Activated naive CD8-positive, alpha-beta T cell treated with anti-CD3 and anti-CD28 coated beads, Interleukin-2, amount 10 ng/mL, durations not matched to agents 7 days and 5 days (primary cell): Measurements from ENCODE around the gene PDE3A. TPM values are rescaled to one million over a fixed set of nuclear protein-coding genes. Genes with fewer than 3 reads are reported as not detected.
"Not testable (repeated sequence)": the region's sequence is repeated elsewhere in the genome, so short reads cannot be mapped to it uniquely, and the experiment has no call there.

ENCODE experiments used
- ATAC-seq: fragments of 150-1000 bp; cut with Tn5 transposase; one replicate; pipeline ENCODE4 v1.10.0; 2021; ENCODE audit warnings: low read depth, moderate library complexity
- POLR2A ChIA-PET: fragments of 350-600 bp; sonication (Branson Sonifier 250); formaldehyde crosslinking; loops from one replicate; lab custom pipeline; 2021; ENCODE audit warnings: antibody characterized with exemption; lab: Charles Lee
- DNase-seq: peaks from one replicate; pipeline ENCODE4 v3.0.0; 2021
- H3K27ac Mint-ChIP-seq: one replicate; pipeline ENCODE4 v1.8.0; 2022; ENCODE audit warnings: mild to moderate bottlenecking, mixed read lengths
- H3K27me3 Mint-ChIP-seq: one replicate; pipeline ENCODE4 v1.8.0; 2022; ENCODE audit warnings: mild to moderate bottlenecking, moderate library complexity, mixed read lengths
- H3K36me3 Mint-ChIP-seq: one replicate; pipeline ENCODE4 v1.8.0; 2021; ENCODE audit warnings: mild to moderate bottlenecking, mixed read lengths
- H3K4me1 Mint-ChIP-seq: one replicate; pipeline ENCODE4 v1.8.0; 2021; ENCODE audit warnings: mixed read lengths
- H3K4me3 Mint-ChIP-seq: one replicate; pipeline ENCODE4 v1.8.0; 2022; ENCODE audit warnings: mild to moderate bottlenecking, moderate library complexity, mixed read lengths
- H3K9me3 Mint-ChIP-seq: one replicate; pipeline ENCODE4 v1.8.0; 2021; ENCODE audit warnings: mixed read lengths
- total RNA-seq, 2 experiments: library from RNA; stranded (reverse); gene quantifications; one replicate each; pipeline ENCODE4 v1.2.3, GENCODE V29; 2021

PDE3A gene
- total RNA-seq, 2 experiments from 2014 or later = not detected

- POLR2A ChIA-PET = no interaction called here
- no peak overlapping the region for H3K27ac Mint-ChIP-seq
- ATAC-seq (no peak), DNase-seq (no peak)
- no peaks in the 10 kb centered on the region for H3K27me3 Mint-ChIP-seq
- no peak overlapping the region for H3K4me3 Mint-ChIP-seq
- H3K36me3 Mint-ChIP-seq = no peaks in the 10 kb centered on the region
- H3K4me1 Mint-ChIP-seq = no peaks in the 10 kb centered on the region
- H3K9me3 Mint-ChIP-seq = no peaks in the 10 kb centered on the region
These were observed 217.6 kb downstream of the PDE3A start for GRCh38 chr12:20585913-20586312.

- Mint-ChIP-seq H3K27ac (no peak overlapping the region), H3K9me3 (no peaks in the 10 kb centered on the region), H3K36me3 (no peaks in the 10 kb centered on the region), H3K4me1 (no peaks in the 10 kb centered on the region), H3K4me3 (no peak overlapping the region), H3K27me3 (no peaks in the 10 kb centered on the region)
- ATAC-seq (no peak), DNase-seq (no peak)
- POLR2A ChIA-PET = no interaction called here
These were observed 219.7 kb downstream of the PDE3A start for GRCh38 chr12:20588042-20588441.

GRCh38 chr12:20590570-20590969 is 222.2 kb downstream of the PDE3A start:
- no peak overlapping the region for H3K4me3 Mint-ChIP-seq
- POLR2A ChIA-PET = no interaction called here

GRCh38 chr12:20592556-20592955 is 224.2 kb downstream of the PDE3A start:
- no peaks in the 10 kb centered on the region for H3K36me3 Mint-ChIP-seq
- no peaks in the 10 kb centered on the region for H3K4me1 Mint-ChIP-seq
- H3K9me3 Mint-ChIP-seq = no peaks in the 10 kb centered on the region
- no peak overlapping the region for H3K4me3 Mint-ChIP-seq
- DNase-seq (no peak), ATAC-seq (no peak)
- no peaks in the 10 kb centered on the region for H3K27me3 Mint-ChIP-seq
- H3K27ac Mint-ChIP-seq = no peak overlapping the region
- POLR2A ChIA-PET = no interaction called here

More at GRCh38 chr12:20590570-20590969, 222.2 kb downstream of the PDE3A start:
- no peaks in the 10 kb centered on the region for H3K4me1 Mint-ChIP-seq
- H3K27ac Mint-ChIP-seq = no peak overlapping the region
- H3K27me3 Mint-ChIP-seq = no peaks in the 10 kb centered on the region
- ATAC-seq = no peak
- no peak for DNase-seq
- no peaks in the 10 kb centered on the region for H3K36me3 Mint-ChIP-seq
- H3K9me3 Mint-ChIP-seq = no peaks in the 10 kb centered on the region

DNA sequence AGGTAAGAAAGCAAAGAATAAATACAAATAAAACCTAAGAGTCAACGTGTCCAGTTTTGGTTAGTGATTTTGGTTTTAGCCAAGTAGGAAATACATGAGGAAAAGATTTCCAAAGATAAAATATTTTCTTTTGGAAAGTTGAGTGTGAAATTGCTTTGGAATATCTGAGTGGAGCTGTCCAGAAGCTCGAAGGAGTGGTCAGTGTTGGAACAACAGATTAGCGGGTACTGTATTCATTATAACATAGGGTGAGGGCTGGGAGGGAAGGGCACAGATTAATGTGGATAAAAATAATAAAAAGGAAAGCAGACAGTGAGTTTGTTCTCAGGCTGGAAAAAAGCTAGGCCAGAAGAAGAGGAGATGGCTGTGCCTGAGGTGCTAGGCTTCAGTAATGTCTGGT is 225.3 kb downstream of the PDE3A start:
- no peak overlapping the region for H3K27ac Mint-ChIP-seq
- H3K9me3 Mint-ChIP-seq = no peaks in the 10 kb centered on the region
- POLR2A ChIA-PET = interaction anchor here (0.7 kb wide), 1 partner anchor 804 kb away, joined by 3 read pairs; no protein-coding TSS in a partner anchor
- no peak for ATAC-seq
- H3K36me3 Mint-ChIP-seq = no peaks in the 10 kb centered on the region
- no peaks in the 10 kb centered on the region for H3K4me1 Mint-ChIP-seq
- H3K4me3 Mint-ChIP-seq = no peak overlapping the region
- no peak for DNase-seq
- no peaks in the 10 kb centered on the region for H3K27me3 Mint-ChIP-seq

DNA sequence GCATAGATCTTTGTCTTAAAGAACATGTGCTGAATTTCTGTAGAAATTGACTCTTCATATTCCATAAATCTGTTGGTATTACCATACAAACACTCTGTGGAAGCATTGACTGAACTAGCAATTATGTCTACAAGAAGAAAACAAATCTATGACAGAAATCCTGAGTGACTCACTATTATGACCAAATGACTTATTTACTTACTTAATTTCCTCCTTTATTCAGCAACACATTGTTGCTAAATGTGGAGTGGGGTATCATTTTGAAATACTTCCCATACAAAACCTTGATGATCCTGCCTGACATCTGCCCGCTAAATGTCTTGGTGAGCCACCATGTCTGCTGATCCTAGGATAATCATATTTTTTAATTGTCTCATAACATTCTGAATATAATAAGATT is 227.7 kb downstream of the PDE3A start:
- no peaks in the 10 kb centered on the region for H3K36me3 Mint-ChIP-seq
- H3K4me3 Mint-ChIP-seq = no peak overlapping the region
- no peaks in the 10 kb centered on the region for H3K4me1 Mint-ChIP-seq
- POLR2A ChIA-PET = no interaction called here
- ATAC-seq = no peak
- H3K9me3 Mint-ChIP-seq = no peaks in the 10 kb centered on the region
- no peak overlapping the region for H3K27ac Mint-ChIP-seq
- no peak for DNase-seq
- no peaks in the 10 kb centered on the region for H3K27me3 Mint-ChIP-seq

DNA sequence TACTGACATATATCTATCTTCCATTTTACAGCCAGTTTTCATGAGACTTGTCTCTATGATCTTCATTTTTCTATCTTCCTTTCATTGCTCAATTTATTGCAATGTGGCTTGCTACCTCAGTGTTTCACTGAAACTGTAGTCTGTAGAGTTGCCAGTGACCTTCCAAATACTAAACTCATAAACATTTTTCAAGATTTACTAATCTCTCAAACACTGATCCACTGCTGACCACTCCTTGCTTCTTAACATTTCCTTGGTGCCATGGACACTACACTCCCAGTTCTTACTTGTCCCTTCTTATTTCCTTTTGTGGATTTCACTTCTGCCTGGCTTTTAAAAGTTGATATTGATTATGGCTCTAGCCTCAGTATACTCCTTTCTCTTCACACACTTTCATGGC is 231.4 kb downstream of the PDE3A start:
- H3K27ac Mint-ChIP-seq = no peak overlapping the region
- H3K4me3 Mint-ChIP-seq = no peak overlapping the region
- DNase-seq = no peak
- H3K27me3 Mint-ChIP-seq = no peaks in the 10 kb centered on the region
- H3K4me1 Mint-ChIP-seq = no peaks in the 10 kb centered on the region
- H3K9me3 Mint-ChIP-seq = no peaks in the 10 kb centered on the region
- POLR2A ChIA-PET = no interaction called here
- no peak for ATAC-seq
- H3K36me3 Mint-ChIP-seq = no peaks in the 10 kb centered on the region

DNA sequence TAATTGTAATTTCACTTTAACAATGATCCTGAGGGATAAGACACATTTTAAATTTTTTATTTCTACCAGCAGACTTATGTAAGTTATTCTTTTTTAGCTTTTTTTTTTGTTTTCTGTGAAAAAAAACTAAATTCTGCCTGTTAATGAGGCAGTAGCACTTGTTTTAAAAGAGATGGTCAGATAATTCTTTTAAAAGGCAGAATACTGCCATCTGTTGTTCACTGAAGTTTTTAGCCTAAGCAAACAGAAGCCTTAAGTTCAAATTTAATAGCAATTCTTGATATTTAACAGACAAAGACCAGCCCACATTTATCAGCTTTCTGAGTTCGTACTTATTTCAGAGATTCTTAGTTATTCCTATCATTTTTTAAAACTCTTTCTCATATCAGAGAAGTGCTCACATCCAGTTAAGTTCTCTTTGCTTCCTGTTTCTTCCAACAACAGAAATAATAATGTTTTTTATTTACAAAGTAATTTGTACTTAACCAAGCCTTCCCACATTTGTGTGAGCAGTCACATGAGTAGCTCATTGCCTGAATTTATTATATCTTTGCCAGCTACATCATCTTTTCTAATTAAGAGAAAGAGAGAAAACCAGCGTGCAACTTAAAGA is 233.4 kb downstream of the PDE3A start:
- DNase-seq (no peak), ATAC-seq (no peak)
- Mint-ChIP-seq H3K4me1 (no peaks in the 10 kb centered on the region), H3K27ac (no peak overlapping the region), H3K4me3 (no peak overlapping the region), H3K36me3 (no peaks in the 10 kb centered on the region), H3K9me3 (no peaks in the 10 kb centered on the region), H3K27me3 (no peaks in the 10 kb centered on the region)
- POLR2A ChIA-PET = no interaction called here

DNA sequence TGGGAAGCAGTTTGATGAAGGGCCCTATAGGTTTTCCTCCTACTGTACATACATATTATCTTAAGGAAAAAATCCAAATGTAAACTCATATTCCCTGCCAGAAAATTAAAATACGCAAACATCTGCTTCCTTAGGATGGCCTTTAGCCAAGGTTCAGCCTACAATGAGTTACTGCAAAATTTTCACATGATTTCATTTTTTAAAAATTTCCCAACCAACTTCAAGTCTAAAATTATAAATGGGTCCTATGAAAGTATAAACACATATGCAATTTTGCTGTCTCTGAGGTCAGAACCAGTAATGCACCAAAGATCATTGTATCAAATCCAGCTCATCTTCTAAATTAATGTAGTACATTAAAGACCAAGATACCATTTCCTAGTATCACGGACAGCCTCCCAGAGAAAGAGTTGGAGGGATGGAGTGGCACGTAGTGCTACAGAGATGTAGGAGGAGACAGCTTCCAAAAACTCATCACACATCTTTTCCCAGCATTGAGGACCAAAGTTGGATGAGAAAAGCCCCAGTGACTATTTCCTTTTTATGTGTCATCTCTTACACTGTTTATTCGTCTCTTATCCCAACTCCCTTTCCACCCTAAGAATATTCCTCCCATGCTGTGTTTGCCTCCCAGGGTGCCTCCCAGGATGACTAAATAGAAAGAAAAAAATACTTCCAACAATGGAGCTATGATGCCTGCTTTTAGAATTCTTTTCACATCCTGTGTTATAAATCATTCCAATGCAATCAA is 234.5 kb downstream of the PDE3A start:
- no peak for ATAC-seq
- Mint-ChIP-seq H3K27ac (no peak overlapping the region), H3K4me1 (no peaks in the 10 kb centered on the region), H3K4me3 (no peak overlapping the region), H3K9me3 (no peaks in the 10 kb centered on the region), H3K36me3 (no peaks in the 10 kb centered on the region), H3K27me3 (no peaks in the 10 kb centered on the region)
- DNase-seq = no peak
- POLR2A ChIA-PET = no interaction called here

DNA sequence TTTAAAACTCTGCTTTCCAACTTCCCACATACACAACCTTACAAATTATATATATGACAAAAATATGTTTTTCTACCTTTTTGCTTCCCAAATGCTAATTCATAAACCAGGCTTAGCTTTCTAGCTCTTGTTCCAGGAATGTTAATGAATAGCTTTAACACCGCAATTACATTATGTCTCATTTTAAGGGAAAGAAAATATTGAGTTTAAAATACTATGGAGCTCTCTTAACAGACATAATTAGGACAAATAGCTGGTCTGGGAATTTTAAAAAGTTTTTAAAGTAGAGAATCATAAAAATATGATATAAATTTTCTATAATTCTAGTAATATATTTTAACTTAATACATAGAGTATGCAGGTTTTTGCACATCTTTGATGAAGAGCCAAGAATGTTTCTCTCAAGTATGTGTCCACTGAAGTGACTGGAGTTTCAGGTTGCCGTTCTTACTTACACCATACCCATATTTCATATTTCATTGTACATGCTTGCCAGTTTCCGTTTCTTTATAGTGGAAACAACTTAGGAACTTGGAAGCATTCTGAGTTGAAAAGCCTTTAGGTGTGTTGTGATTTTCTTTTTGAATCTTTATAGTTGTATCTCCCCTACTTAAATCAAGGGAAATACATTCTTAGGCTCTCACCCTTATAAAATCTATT is 236.2 kb downstream of the PDE3A start:
- Mint-ChIP-seq H3K9me3 (no peaks in the 10 kb centered on the region), H3K4me1 (no peaks in the 10 kb centered on the region), H3K36me3 (no peaks in the 10 kb centered on the region), H3K27me3 (no peaks in the 10 kb centered on the region), H3K27ac (no peak overlapping the region), H3K4me3 (no peak overlapping the region)
- ATAC-seq (no peak), DNase-seq (no peak)
- POLR2A ChIA-PET = no interaction called here

DNA sequence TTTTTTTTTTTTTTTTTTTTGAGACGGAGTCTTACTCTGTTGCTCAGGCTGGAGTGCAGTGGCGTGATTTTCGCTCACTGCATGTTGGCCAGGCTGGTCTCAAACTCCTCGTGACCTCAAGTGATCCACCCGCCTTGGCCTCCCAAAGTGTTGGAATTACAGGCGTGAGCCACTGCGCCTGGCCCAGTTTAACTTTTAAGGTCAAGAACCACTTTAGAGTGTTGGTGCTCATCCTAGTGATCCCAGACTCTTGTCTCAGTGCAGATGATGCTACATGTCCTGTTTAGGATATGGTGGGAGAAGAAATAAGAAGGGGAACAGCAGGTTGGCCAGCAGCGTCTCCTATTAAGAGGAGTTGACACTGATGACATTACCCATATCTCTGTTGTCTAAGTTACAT is 246.7 kb downstream of the PDE3A start:
- not testable (repeated sequence) for H3K27ac Mint-ChIP-seq, DNase-seq, ATAC-seq, H3K27me3 Mint-ChIP-seq, H3K36me3 Mint-ChIP-seq, H3K4me3 Mint-ChIP-seq, H3K9me3 Mint-ChIP-seq, H3K4me1 Mint-ChIP-seq
- POLR2A ChIA-PET = interaction anchor here (0.7 kb wide), 1 partner anchor 1798 kb away, joined by 3 read pairs; no protein-coding TSS in a partner anchor

DNA sequence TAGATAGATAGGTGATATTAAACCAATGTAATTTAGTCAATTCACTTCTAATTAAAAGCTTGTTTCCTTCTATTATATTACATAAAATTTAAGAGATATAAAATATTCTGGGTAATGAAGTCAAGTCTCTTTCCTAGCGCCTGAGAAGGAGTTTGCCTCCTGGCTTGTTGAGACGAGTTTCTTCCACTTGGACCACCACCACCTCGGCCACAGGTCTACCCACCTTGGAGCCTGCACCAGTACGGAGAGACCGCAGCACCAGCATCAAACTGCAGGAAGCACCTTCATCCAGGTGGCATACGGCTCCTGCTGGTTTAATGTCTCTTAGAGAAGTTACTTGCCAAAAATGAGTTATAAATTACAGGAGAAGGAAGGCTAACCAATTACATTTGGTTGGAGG is 247.8 kb downstream of the PDE3A start:
- POLR2A ChIA-PET = no interaction called here
- Mint-ChIP-seq H3K27ac (no peak overlapping the region), H3K36me3 (no peaks in the 10 kb centered on the region), H3K4me1 (no peaks in the 10 kb centered on the region), H3K27me3 (peaks cover 2% of the 10 kb centered on the region), H3K9me3 (no peaks in the 10 kb centered on the region), H3K4me3 (no peak overlapping the region)
- ATAC-seq = no peak
- no peak for DNase-seq

DNA sequence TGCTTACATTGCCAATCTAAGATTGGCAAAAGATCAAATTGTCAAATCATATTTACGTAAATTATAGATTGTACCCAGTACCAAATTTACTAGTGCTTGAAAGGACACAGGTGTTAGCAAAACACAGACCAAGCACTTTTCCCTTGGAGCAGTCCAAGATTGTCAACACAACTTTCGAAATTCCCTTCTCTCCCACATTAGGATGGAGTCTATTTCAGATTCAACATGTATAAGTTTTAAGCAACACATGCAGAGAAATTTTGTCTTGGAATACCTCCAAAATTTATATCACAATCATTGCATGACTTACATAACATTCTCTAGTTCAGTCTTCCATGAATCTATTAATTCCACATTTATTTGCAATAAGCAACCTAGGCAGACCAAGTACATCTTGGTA is 251.9 kb downstream of the PDE3A start:
- DNase-seq = no peak
- Mint-ChIP-seq H3K36me3 (no peaks in the 10 kb centered on the region), H3K27ac (no peak overlapping the region), H3K9me3 (no peaks in the 10 kb centered on the region), H3K4me3 (no peak overlapping the region), H3K27me3 (peaks cover 2% of the 10 kb centered on the region), H3K4me1 (no peaks in the 10 kb centered on the region)
- no peak for ATAC-seq
- POLR2A ChIA-PET = no interaction called here

GRCh38 chr12:20624718-20625117 is 256.4 kb downstream of the PDE3A start:
- Mint-ChIP-seq H3K36me3 (no peaks in the 10 kb centered on the region), H3K4me1 (no peaks in the 10 kb centered on the region), H3K4me3 (no peak overlapping the region), H3K27ac (no peak overlapping the region), H3K27me3 (no peaks in the 10 kb centered on the region), H3K9me3 (no peaks in the 10 kb centered on the region)
- POLR2A ChIA-PET = no interaction called here
- no peak for ATAC-seq
- DNase-seq = no peak
